Stomach (tissue), 9 donors: Measurements from ENCODE around the gene ELANE. TPM values are rescaled to one million over a fixed set of nuclear protein-coding genes. Genes with fewer than 3 reads are reported as not detected.
A peak's percentile ranks its signal among the peaks of the same experiment; 100 is the strongest.

Source experiments
- DNase-seq, 2 donors: peaks; one replicate each; pipeline versions ENCODE4 v3.0.0 to v3.0.0-alpha.2; 2013 to 2019
- H3K27ac ChIP-seq, 5 donors: fragments of 200-600 bp in 4 of 5; sonication (generic) in 4 of 5; one replicate each; pipeline ENCODE4 v1.5.1; 2013 to 2019; ENCODE audit warnings: mild to moderate bottlenecking in 1 of 5, moderate library complexity in 1 of 5
- H3K27me3 ChIP-seq, 3 donors: fragments of 200-600 bp; sonication (generic); one replicate each; pipeline ENCODE4 v1.5.1; 2017 to 2019; ENCODE audit warnings: mixed run types in 1 of 3
- H3K36me3 ChIP-seq, 4 donors: fragments of 200-600 bp; sonication (generic); 1 replicate in 3 of 4; 2 replicates in 1 of 4; pipeline ENCODE4 v1.5.1; 2016 to 2019
- H3K4me1 ChIP-seq, 4 donors: fragments of 200-600 bp; sonication (generic); one replicate each; pipeline ENCODE4 v1.5.1; 2016 to 2019
- H3K4me3 ChIP-seq, 4 donors: fragments of 200-600 bp; sonication (generic) in 3 of 4; one replicate each; pipeline ENCODE4 v1.5.1; 2016 to 2019; ENCODE audit warnings: mild to moderate bottlenecking in 1 of 4
- H3K9me3 ChIP-seq, 4 donors: fragments of 200-600 bp; sonication (generic); one replicate each; pipeline ENCODE4 v1.5.1; 2016 to 2019
- EP300 ChIP-seq: sonication (generic); formaldehyde crosslinking; IDR thresholded peaks from one replicate; pipeline ENCODE4 v1.6.1; 2017; ENCODE audit warnings: antibody characterized with exemption
- POLR2A ChIP-seq, 4 donors: fragments of 450-650 bp; IDR thresholded peaks; one replicate each; pipeline ENCODE4 v1.6.1; 2016; ENCODE audit warnings: antibody characterized with exemption in 4 of 4, control low read depth in 2 of 4, mild to moderate bottlenecking in 1 of 4, moderate library complexity in 1 of 4
- POLR2AphosphoS5 ChIP-seq, 3 donors: sonication (generic); formaldehyde crosslinking; IDR thresholded peaks; one replicate each; pipeline ENCODE4 v1.6.1; 2016; ENCODE audit warnings: antibody characterized with exemption in 3 of 3
- WGBS, 5 donors: extraction: QIAGEN DNeasy Blood & Tissue Kit in 3 of 5; methylation state at CpG; one replicate each; pipeline versions ENCODE4 v1.1.5 to v1.1.7; 2013 to 2018; 5-methylcytosine and 5-hydroxymethylcytosine counted together
- intact Hi-C: fragments of 100-400 bp; cut with DNase I; formaldehyde crosslinking; loops from one replicate; pipeline ENCODE4 v1.15.1; 2023; ENCODE audit warnings: low total_unique reads
- polyA plus RNA-seq, 3 donors: library from polyadenylated mRNA; stranded (reverse); fragments of 200-250 nt; gene quantifications; one replicate each; pipeline ENCODE4 v1.2.3, GENCODE V29; 2013
- small RNA-seq, 4 donors: library from RNA; depleted of rRNA; stranded (forward); fragments of <200 nt; gene quantifications; one replicate each; pipeline ENCODE3, GENCODE V24; 2016
- total RNA-seq, 5 donors: library from RNA; depleted of rRNA; stranded (reverse); fragments of >200 nt; gene quantifications; one replicate each; pipeline versions ENCODE4 v1.1.0 to v1.2.3, GENCODE V29; 2014 to 2016
- TF ChIP-seq, protein P1 (sequence below), 7 experiments: fragments of 450-650 bp in 4 of 7; fragments of 200-600 bp in 3 of 7; sonication (generic) in 3 of 7; IDR thresholded peaks; one replicate each; pipeline ENCODE4 v1.5.1; 2016 to 2019; ENCODE audit warnings: antibody characterized with exemption in 7 of 7, control low read depth in 2 of 7, mild to moderate bottlenecking in 1 of 7
- donor health status: healthy with polysubstance abuse.
- donor health status: Bipolar disorder and iron deficiency.
- donor health status: healthy.

ELANE gene
- total and polyA plus RNA-seq, 8 donors = 1.1 to 10.5 (median 3.2) TPM; not detected in 4

DNA sequence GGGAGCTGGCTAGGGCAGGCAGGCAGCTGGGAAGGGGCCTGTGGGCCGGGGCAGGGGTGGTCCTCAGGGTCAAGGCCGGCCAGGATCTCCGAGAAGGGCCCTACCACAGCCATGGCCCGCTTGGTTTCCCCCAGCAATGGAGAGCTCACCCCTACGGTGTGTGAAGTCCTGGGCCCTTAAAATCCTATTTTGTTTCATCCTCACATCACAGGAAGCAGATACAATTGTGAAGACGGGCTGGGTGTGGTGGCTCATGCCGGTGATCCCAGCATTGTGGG is 49.9 kb downstream of the ELANE start:
- no peak overlapping the region for H3K27ac ChIP-seq
- TF ChIP-seq, protein P1, sequence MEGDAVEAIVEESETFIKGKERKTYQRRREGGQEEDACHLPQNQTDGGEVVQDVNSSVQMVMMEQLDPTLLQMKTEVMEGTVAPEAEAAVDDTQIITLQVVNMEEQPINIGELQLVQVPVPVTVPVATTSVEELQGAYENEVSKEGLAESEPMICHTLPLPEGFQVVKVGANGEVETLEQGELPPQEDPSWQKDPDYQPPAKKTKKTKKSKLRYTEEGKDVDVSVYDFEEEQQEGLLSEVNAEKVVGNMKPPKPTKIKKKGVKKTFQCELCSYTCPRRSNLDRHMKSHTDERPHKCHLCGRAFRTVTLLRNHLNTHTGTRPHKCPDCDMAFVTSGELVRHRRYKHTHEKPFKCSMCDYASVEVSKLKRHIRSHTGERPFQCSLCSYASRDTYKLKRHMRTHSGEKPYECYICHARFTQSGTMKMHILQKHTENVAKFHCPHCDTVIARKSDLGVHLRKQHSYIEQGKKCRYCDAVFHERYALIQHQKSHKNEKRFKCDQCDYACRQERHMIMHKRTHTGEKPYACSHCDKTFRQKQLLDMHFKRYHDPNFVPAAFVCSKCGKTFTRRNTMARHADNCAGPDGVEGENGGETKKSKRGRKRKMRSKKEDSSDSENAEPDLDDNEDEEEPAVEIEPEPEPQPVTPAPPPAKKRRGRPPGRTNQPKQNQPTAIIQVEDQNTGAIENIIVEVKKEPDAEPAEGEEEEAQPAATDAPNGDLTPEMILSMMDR (IDR thresholded peaks at IDR 0.05) = no peak
- no peak for TF ChIP-seq EP300
- TF ChIP-seq POLR2AphosphoS5 (IDR thresholded peaks at IDR 0.05) = no peak
- TF ChIP-seq POLR2A (IDR thresholded peaks at IDR 0.05) = no peak
- intact Hi-C loops = no loop called here
- DNase-seq = no peak
- H3K9me3 ChIP-seq = no peaks in the 10 kb centered on the region
- no peak overlapping the region for H3K4me3 ChIP-seq
- peaks cover 15 to 49% (median 43%) of the 10 kb centered on the region in 4 donors for H3K36me3 ChIP-seq
- no peaks in the 10 kb centered on the region for H3K27me3 ChIP-seq
- WGBS, 5 donors = 86 to 100% (median 92%) methylated on average over 5 to 7 of the region's 7 CpGs
- peaks cover 0 to 34% (median 9%) of the 10 kb centered on the region in 4 donors for H3K4me1 ChIP-seq

DNA sequence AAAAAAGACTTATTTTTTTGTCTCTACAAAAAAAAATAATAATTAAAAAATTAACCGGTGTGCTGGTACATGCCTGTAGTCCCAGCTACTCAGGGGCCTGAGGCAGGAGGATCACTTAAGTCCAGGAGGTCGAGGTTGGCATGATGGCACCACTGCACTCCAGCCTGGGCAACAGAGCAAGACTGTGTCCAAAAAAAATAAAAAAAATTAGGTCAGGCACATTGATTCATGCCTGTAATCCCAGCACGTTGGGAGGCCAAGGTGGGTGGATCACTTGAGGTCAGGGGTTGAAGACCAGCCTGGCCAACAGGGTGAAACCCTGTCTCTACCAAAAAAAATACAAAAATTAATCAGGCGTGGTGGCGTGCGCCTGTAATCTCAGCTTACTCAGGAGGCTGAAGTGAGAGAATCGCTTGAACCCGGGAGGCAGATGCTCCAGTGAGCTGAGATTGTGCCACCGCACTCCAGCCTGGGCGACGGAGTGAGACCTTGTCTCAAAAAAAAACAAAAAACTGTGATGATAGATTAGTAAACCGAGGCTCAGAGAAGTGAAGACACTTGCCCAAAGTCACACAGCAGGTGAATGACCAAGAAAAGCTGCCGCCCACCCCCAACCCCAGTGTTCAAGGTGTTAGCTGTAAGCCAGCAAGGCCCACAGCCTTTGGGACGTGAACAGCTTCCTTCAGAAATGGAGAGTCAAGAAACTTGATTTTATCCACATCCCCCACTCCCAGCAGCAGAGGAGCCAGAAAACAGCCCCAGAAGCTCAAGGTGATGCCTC is 50.5 kb downstream of the ELANE start:
- DNase-seq = no peak
- Histone ChIP-seq H3K27ac (no peak overlapping the region), H3K4me1 (peaks cover 0 to 40% (median 9%) of the 10 kb centered on the region in 4 donors), H3K27me3 (no peaks in the 10 kb centered on the region), H3K36me3 (peaks cover 15 to 43% (median 37%) of the 10 kb centered on the region in 4 donors), H3K4me3 (peak overlapping the region in 1 of 4 donors; percentile 13), H3K9me3 (no peaks in the 10 kb centered on the region)
- WGBS, 5 donors = 88 to 92% (median 89%) methylated on average over 14 of the region's 14 CpGs
- intact Hi-C loops = no loop called here
- no peak for TF ChIP-seq POLR2A (IDR thresholded peaks at IDR 0.05)
- TF ChIP-seq POLR2AphosphoS5 (IDR thresholded peaks at IDR 0.05) = no peak
- TF ChIP-seq, protein P1 (IDR thresholded peaks at IDR 0.05) = no peak
- no peak for TF ChIP-seq EP300

DNA sequence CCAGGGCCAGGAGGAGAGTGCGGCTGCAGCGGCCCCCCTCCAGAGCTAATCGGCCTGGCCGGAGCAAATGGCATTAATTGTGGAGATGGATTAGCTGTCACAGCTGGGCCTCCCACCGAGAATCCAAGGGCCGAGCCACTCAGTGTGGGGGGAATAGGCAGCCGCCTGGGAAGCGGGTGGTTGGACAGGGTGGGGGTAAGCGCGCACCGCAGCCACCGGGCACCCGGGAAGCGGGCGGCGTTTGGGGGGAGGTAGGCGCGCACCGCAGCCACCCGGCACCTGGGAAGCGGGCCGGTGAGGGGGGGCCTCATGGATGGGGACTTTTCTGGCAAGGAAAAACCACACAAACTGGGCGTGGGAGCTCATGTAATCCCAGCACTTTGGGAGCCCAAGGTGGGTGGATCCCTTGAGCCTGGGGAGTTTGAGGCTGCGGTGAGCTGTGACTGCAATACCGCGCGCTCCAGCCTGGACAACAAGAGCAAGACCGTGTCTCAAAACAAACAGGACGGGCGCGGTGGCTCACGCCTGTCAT is 51.2 kb downstream of the ELANE start:
- Histone ChIP-seq H3K27me3 (no peaks in the 10 kb centered on the region), H3K36me3 (peaks cover 15 to 41% (median 32%) of the 10 kb centered on the region in 4 donors), H3K4me3 (peak overlapping the region in 1 of 4 donors; percentile 13), H3K9me3 (no peaks in the 10 kb centered on the region), H3K4me1 (peaks cover 0 to 41% (median 9%) of the 10 kb centered on the region in 4 donors), H3K27ac (no peak overlapping the region)
- DNase-seq = peak in 1 of 2 donors; percentile 74
- WGBS, 5 donors = 65 to 72% (median 69%) methylated on average over 25 to 32 of the region's 32 CpGs
- TF ChIP-seq, protein P1 (IDR thresholded peaks at IDR 0.05) = no peak
- TF ChIP-seq POLR2AphosphoS5 (IDR thresholded peaks at IDR 0.05) (no peak), POLR2A (IDR thresholded peaks at IDR 0.05) (no peak), EP300 (no peak)
- intact Hi-C loops = no loop called here

DNA sequence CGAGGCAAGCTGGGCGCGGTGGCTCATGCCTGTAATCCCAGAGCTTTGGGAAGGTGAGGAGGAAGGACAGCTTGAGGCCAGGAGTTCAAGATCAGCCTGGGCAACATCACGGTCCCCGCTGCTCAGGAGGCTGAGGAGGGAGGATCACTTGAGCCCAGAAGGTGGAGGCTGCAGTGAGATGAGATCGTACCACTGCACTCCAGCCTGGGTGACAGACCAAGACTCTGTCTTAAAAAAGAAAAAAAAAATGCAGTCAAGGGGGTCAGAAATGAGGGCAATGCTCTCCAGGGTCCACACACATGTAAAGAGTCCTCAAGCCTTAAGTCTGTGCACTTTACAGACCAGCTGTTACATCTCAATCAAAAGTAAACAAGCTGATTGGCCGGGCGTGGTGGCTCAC is 52.4 kb downstream of the ELANE start:
- no peaks in the 10 kb centered on the region for H3K9me3 ChIP-seq
- peaks cover 5 to 29% (median 20%) of the 10 kb centered on the region in 4 donors for H3K36me3 ChIP-seq
- WGBS, 5 donors = 86 to 92% (median 91%) methylated on average over 8 of the region's 8 CpGs
- H3K4me3 ChIP-seq = no peak overlapping the region
- H3K4me1 ChIP-seq = peaks cover 11 to 53% (median 21%) of the 10 kb centered on the region in 4 donors
- DNase-seq = no peak
- TF ChIP-seq, protein P1 (IDR thresholded peaks at IDR 0.05) = no peak
- no peak for TF ChIP-seq POLR2AphosphoS5 (IDR thresholded peaks at IDR 0.05)
- TF ChIP-seq EP300 = no peak
- no peak for TF ChIP-seq POLR2A (IDR thresholded peaks at IDR 0.05)
- H3K27ac ChIP-seq = no peak overlapping the region
- intact Hi-C loops = no loop called here
- no peaks in the 10 kb centered on the region for H3K27me3 ChIP-seq

Small RNAs within 50 kb of the gene (small RNA-seq; reads per million reads assigned to genes)
- gene MIR3187 (0 reads per million in 4 donors), gene RNU6-9 (0 reads per million in 4 donors)

Other genes starting within 250 kb of the ELANE start
- gene POLRMT, start 218.8 kb upstream of the ELANE start, total RNA-seq = 100 to 1,000 TPM in 1 of 5 donors, 10 to 100 TPM in 4; 18.5 to 196 (median 57.8) TPM
- gene POLRMT, start 218.8 kb upstream of the ELANE start, polyA plus RNA-seq = 100 to 1,000 TPM in 1 of 3 donors, 10 to 100 TPM in 2; 73.5 to 103 (median 89.4) TPM
- gene FGF22, start 212.4 kb upstream of the ELANE start, total RNA-seq = under 1 TPM in 1 of 5 donors, not detected in 4; 0.45 TPM
- gene FGF22, start 212.4 kb upstream of the ELANE start, polyA plus RNA-seq = under 1 TPM; 0.37 to 0.76 (median 0.48) TPM
- gene RNF126, start 189.1 kb upstream of the ELANE start, total RNA-seq = 100 to 1,000 TPM in 1 of 5 donors, 10 to 100 TPM in 4; 21.1 to 240 (median 65.9) TPM
- gene RNF126, start 189.1 kb upstream of the ELANE start, polyA plus RNA-seq = 10 to 100 TPM; 29.9 to 35.1 (median 35.0) TPM
- gene FSTL3, start 175.9 kb upstream of the ELANE start, total RNA-seq = 100 to 1,000 TPM in 1 of 5 donors, 10 to 100 TPM in 4; 12.3 to 136 (median 62.9) TPM
- gene FSTL3, start 175.9 kb upstream of the ELANE start, polyA plus RNA-seq = 10 to 100 TPM; 12.5 to 32.8 (median 20.7) TPM
- gene PRSS57, start 156.9 kb upstream of the ELANE start, total RNA-seq = not detected
- not detected for gene PRSS57, start 156.9 kb upstream of the ELANE start, polyA plus RNA-seq
- 10 to 100 TPM; 12.1 to 88.9 (median 17.5) TPM for gene PALM, start 143.4 kb upstream of the ELANE start, total RNA-seq
- gene PALM, start 143.4 kb upstream of the ELANE start, polyA plus RNA-seq = 10 to 100 TPM in 2 of 3 donors, 1 to 10 TPM in 1; 9.8 to 14.8 (median 12.0) TPM
- 100 to 1,000 TPM in 1 of 5 donors, 10 to 100 TPM in 3, 1 to 10 TPM in 1; 5.3 to 149 (median 27.7) TPM for gene MISP, start 101.2 kb upstream of the ELANE start, total RNA-seq
- gene MISP, start 101.2 kb upstream of the ELANE start, polyA plus RNA-seq = 10 to 100 TPM in 2 of 3 donors, 1 to 10 TPM in 1; 2.1 to 12.9 (median 12.5) TPM
- 100 to 1,000 TPM in 4 of 5 donors, 10 to 100 TPM in 1; 92.9 to 539 (median 173) TPM for gene PTBP1, start 54.9 kb upstream of the ELANE start, total RNA-seq
- 10 to 100 TPM; 74.8 to 80.9 (median 74.8) TPM for gene PTBP1, start 54.9 kb upstream of the ELANE start, polyA plus RNA-seq
- gene PLPPR3, start 30.3 kb upstream of the ELANE start, total RNA-seq = under 1 TPM in 1 of 5 donors, not detected in 4; 0.55 TPM
- gene PLPPR3, start 30.3 kb upstream of the ELANE start, polyA plus RNA-seq = under 1 TPM in 1 of 3 donors, not detected in 2; 0.46 TPM
- gene AZU1, start 24.5 kb upstream of the ELANE start, total RNA-seq = under 1 TPM in 1 of 5 donors, not detected in 4; 0.55 TPM
- 1 to 10 TPM in 1 of 3 donors, under 1 TPM in 2; 0.53 to 1.5 (median 1.00) TPM for gene AZU1, start 24.5 kb upstream of the ELANE start, polyA plus RNA-seq
- 1 to 10 TPM in 1 of 5 donors, not detected in 4; 2.6 TPM for gene PRTN3, start 11.3 kb upstream of the ELANE start, total RNA-seq
- gene PRTN3, start 11.3 kb upstream of the ELANE start, polyA plus RNA-seq = under 1 TPM in 1 of 3 donors, not detected in 2; 0.15 TPM
- 1,000 to 10,000 TPM in 1 of 5 donors, 100 to 1,000 TPM in 3, 10 to 100 TPM in 1; 36.6 to 1,275 (median 118) TPM for gene CFD, start 7.4 kb downstream of the ELANE start, total RNA-seq
- 100 to 1,000 TPM in 2 of 3 donors, 10 to 100 TPM in 1; 48.7 to 204 (median 140) TPM for gene CFD, start 7.4 kb downstream of the ELANE start, polyA plus RNA-seq
- gene MED16, start 40.9 kb downstream of the ELANE start, total RNA-seq = 100 to 1,000 TPM in 2 of 5 donors, 10 to 100 TPM in 3; 16.7 to 126 (median 82.1) TPM
- gene MED16, start 40.9 kb downstream of the ELANE start, polyA plus RNA-seq = 10 to 100 TPM; 49.0 to 74.0 (median 54.7) TPM
- not detected for gene RNU6-9, start 41.2 kb downstream of the ELANE start, total RNA-seq
- gene RNU6-9, start 41.2 kb downstream of the ELANE start, polyA plus RNA-seq = not detected
- 10 to 100 TPM in 3 of 5 donors, 1 to 10 TPM in 2; 5.8 to 62.0 (median 29.7) TPM for gene R3HDM4, start 60.9 kb downstream of the ELANE start, total RNA-seq
- gene R3HDM4, start 60.9 kb downstream of the ELANE start, polyA plus RNA-seq = 10 to 100 TPM; 47.1 to 63.8 (median 60.0) TPM
- not detected for gene KISS1R, start 65.0 kb downstream of the ELANE start, total RNA-seq
- not detected for gene KISS1R, start 65.0 kb downstream of the ELANE start, polyA plus RNA-seq
- gene ARID3A, start 73.7 kb downstream of the ELANE start, total RNA-seq = 10 to 100 TPM in 2 of 5 donors, 1 to 10 TPM in 2, not detected in 1; 1.8 to 23.5 (median 8.6) TPM
- gene ARID3A, start 73.7 kb downstream of the ELANE start, polyA plus RNA-seq = 1 to 10 TPM; 1.1 to 4.3 (median 2.1) TPM
- 100 to 1,000 TPM in 2 of 5 donors, 10 to 100 TPM in 3; 19.1 to 410 (median 67.7) TPM for gene WDR18, start 132.0 kb downstream of the ELANE start, total RNA-seq
- 10 to 100 TPM; 44.4 to 81.3 (median 51.9) TPM for gene WDR18, start 132.0 kb downstream of the ELANE start, polyA plus RNA-seq
- gene GRIN3B, start 148.1 kb downstream of the ELANE start, total RNA-seq = not detected
- gene GRIN3B, start 148.1 kb downstream of the ELANE start, polyA plus RNA-seq = under 1 TPM in 1 of 3 donors, not detected in 2; 0.03 TPM
- 100 to 1,000 TPM in 4 of 5 donors, 10 to 100 TPM in 1; 59.7 to 536 (median 338) TPM for gene TMEM259, start 168.8 kb downstream of the ELANE start, total RNA-seq
- gene TMEM259, start 168.8 kb downstream of the ELANE start, polyA plus RNA-seq = 100 to 1,000 TPM in 1 of 3 donors, 10 to 100 TPM in 2; 60.5 to 199 (median 89.2) TPM
- gene RNU6-2, start 169.2 kb downstream of the ELANE start, total RNA-seq = not detected
- gene RNU6-2, start 169.2 kb downstream of the ELANE start, polyA plus RNA-seq = not detected
- gene CNN2, start 174.3 kb downstream of the ELANE start, total RNA-seq = 10 to 100 TPM in 4 of 5 donors, 1 to 10 TPM in 1; 7.0 to 98.5 (median 56.4) TPM
- gene CNN2, start 174.3 kb downstream of the ELANE start, polyA plus RNA-seq = 10 to 100 TPM; 85.1 to 93.9 (median 91.8) TPM
- gene ABCA7, start 187.8 kb downstream of the ELANE start, total RNA-seq = 100 to 1,000 TPM in 1 of 5 donors, 10 to 100 TPM in 3, 1 to 10 TPM in 1; 5.1 to 144 (median 38.8) TPM
- gene ABCA7, start 187.8 kb downstream of the ELANE start, polyA plus RNA-seq = 10 to 100 TPM; 14.2 to 31.6 (median 22.0) TPM
- gene ARHGAP45, start 214.9 kb downstream of the ELANE start, total RNA-seq = 100 to 1,000 TPM in 1 of 5 donors, 10 to 100 TPM in 4; 14.3 to 211 (median 22.3) TPM
- gene ARHGAP45, start 214.9 kb downstream of the ELANE start, polyA plus RNA-seq = 10 to 100 TPM; 12.2 to 15.4 (median 14.0) TPM
- gene POLR2E, start 243.1 kb downstream of the ELANE start, total RNA-seq = 100 to 1,000 TPM in 1 of 5 donors, 10 to 100 TPM in 4; 24.5 to 361 (median 40.6) TPM
- 100 to 1,000 TPM; 109 to 128 (median 123) TPM for gene POLR2E, start 243.1 kb downstream of the ELANE start, polyA plus RNA-seq